ENCODE results near the gene TWF2. TPM values are rescaled to one million over a fixed set of nuclear protein-coding genes. Genes with fewer than 3 reads are reported as not detected.

Gene TWF2
- polyA plus RNA-seq, 2 of the 4 experiments (the other 2 are of a cell fraction): 36.8 to 53.6 TPM

DNA sequence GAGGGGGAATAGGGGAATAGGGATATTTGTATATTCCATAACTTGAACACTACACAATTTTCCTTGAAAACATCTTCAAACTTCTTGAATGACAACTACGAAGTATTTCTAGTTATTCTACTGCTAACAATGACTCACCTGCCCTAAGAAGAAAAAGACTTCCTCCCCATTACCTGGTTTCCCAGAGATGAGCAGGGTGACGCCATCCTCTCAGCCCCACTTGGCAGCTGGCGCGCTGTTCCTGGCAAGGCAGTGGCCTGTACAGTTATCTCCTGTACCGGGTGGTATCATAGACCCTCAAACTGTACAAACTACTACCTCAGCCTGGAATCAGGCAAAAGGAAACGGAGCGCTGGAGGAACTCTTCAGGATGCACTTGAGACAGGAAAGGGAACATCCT, 29.1 kb upstream of the TWF2 start:
- DNase-seq (ENCODE audit: low read depth in 1 of 2, low spot score in 1 of 2) (no peak), ATAC-seq (no peak)

GRCh38 chr3:52265387-52265786, 26.4 kb upstream of the TWF2 start:
- no peaks in the 10 kb centered on the region for H3K9me3 ChIP-seq
- H3K4me3 ChIP-seq: no peak overlapping the region
- POLR2A ChIA-PET: no interaction called here
- H3K4me2 ChIP-seq: no peak overlapping the region
- DNase-seq (ENCODE audit: low read depth in 1 of 2, low spot score in 1 of 2) (no peak), FAIRE-seq (no peak), ATAC-seq (no peak)
- H3K27ac ChIP-seq: no peak overlapping the region
- H3K4me1 ChIP-seq: no peaks in the 10 kb centered on the region
- 99% methylated on average over 6 of the region's 6 CpGs for WGBS (ENCODE audit: missing lambda C conversion rate)
- TF ChIP-seq ZSCAN20 (CRISPR knock-in tag; IDR thresholded peaks at IDR 0.05): no peak
- no peak for TF ChIP-seq MYC (IDR thresholded peaks at IDR 0.05; ENCODE audit: borderline replicate concordance, low read length)
- no peak for TF ChIP-seq TP53 (CRISPR knock-in tag; IDR thresholded peaks at IDR 0.05)
- no peak for TF ChIP-seq EHF (CRISPR knock-in tag; IDR thresholded peaks at IDR 0.05)
- TF ChIP-seq, protein P1, sequence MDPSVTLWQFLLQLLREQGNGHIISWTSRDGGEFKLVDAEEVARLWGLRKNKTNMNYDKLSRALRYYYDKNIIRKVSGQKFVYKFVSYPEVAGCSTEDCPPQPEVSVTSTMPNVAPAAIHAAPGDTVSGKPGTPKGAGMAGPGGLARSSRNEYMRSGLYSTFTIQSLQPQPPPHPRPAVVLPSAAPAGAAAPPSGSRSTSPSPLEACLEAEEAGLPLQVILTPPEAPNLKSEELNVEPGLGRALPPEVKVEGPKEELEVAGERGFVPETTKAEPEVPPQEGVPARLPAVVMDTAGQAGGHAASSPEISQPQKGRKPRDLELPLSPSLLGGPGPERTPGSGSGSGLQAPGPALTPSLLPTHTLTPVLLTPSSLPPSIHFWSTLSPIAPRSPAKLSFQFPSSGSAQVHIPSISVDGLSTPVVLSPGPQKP (IDR thresholded peaks at IDR 0.05; ENCODE audit: low read depth, low read length): no peak
- TF ChIP-seq, protein P2, sequence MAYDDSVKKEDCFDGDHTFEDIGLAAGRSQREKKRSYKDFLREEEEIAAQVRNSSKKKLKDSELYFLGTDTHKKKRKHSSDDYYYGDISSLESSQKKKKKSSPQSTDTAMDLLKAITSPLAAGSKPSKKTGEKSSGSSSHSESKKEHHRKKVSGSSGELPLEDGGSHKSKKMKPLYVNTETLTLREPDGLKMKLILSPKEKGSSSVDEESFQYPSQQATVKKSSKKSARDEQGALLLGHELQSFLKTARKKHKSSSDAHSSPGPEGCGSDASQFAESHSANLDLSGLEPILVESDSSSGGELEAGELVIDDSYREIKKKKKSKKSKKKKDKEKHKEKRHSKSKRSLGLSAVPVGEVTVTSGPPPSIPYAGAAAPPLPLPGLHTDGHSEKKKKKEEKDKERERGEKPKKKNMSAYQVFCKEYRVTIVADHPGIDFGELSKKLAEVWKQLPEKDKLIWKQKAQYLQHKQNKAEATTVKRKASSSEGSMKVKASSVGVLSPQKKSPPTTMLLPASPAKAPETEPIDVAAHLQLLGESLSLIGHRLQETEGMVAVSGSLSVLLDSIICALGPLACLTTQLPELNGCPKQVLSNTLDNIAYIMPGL (CRISPR knock-in tag; IDR thresholded peaks at IDR 0.05; ENCODE audit: borderline replicate concordance): no peak
- no peak for TF ChIP-seq EP300 (IDR thresholded peaks at IDR 0.05)
- TF ChIP-seq, protein P3, sequence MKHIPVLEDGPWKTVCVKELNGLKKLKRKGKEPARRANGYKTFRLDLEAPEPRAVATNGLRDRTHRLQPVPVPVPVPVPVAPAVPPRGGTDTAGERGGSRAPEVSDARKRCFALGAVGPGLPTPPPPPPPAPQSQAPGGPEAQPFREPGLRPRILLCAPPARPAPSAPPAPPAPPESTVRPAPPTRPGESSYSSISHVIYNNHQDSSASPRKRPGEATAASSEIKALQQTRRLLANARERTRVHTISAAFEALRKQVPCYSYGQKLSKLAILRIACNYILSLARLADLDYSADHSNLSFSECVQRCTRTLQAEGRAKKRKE (CRISPR knock-in tag; IDR thresholded peaks at IDR 0.05; ENCODE audit: low read depth): no peak
- TF ChIP-seq FOSL2 (IDR thresholded peaks at IDR 0.05): no peak
- TF ChIP-seq FOSL2 (CRISPR knock-in tag; IDR thresholded peaks at IDR 0.05): no peak
- CTCF ChIA-PET: interaction anchor here (1.2 kb wide), 1 partner anchor 12 kb away, joined by 3 read pairs; no protein-coding TSS in a partner anchor

More for the DNA sequence above, 29.1 kb upstream of the TWF2 start:
- no peak for FAIRE-seq
- H3K4me3 ChIP-seq: no peak overlapping the region
- no peak overlapping the region for H3K27ac ChIP-seq
- WGBS (ENCODE audit: missing lambda C conversion rate): 91% methylated on average over 7 of the region's 7 CpGs
- H3K4me2 ChIP-seq: no peak overlapping the region
- H3K4me1 ChIP-seq: 0 out of 3 replicates have a peak, but pooled peaks cover 5% of the 10 kb centered on the region
- POLR2A ChIA-PET: no interaction called here
- no peaks in the 10 kb centered on the region for H3K9me3 ChIP-seq
- TF ChIP-seq RARB (CRISPR knock-in tag; IDR thresholded peaks at IDR 0.05): no peak
- no peak for TF ChIP-seq HDAC2 (IDR thresholded peaks at IDR 0.05)
- TF ChIP-seq ZC3H11A (IDR thresholded peaks at IDR 0.05): no peak
- TF ChIP-seq, protein P4, sequence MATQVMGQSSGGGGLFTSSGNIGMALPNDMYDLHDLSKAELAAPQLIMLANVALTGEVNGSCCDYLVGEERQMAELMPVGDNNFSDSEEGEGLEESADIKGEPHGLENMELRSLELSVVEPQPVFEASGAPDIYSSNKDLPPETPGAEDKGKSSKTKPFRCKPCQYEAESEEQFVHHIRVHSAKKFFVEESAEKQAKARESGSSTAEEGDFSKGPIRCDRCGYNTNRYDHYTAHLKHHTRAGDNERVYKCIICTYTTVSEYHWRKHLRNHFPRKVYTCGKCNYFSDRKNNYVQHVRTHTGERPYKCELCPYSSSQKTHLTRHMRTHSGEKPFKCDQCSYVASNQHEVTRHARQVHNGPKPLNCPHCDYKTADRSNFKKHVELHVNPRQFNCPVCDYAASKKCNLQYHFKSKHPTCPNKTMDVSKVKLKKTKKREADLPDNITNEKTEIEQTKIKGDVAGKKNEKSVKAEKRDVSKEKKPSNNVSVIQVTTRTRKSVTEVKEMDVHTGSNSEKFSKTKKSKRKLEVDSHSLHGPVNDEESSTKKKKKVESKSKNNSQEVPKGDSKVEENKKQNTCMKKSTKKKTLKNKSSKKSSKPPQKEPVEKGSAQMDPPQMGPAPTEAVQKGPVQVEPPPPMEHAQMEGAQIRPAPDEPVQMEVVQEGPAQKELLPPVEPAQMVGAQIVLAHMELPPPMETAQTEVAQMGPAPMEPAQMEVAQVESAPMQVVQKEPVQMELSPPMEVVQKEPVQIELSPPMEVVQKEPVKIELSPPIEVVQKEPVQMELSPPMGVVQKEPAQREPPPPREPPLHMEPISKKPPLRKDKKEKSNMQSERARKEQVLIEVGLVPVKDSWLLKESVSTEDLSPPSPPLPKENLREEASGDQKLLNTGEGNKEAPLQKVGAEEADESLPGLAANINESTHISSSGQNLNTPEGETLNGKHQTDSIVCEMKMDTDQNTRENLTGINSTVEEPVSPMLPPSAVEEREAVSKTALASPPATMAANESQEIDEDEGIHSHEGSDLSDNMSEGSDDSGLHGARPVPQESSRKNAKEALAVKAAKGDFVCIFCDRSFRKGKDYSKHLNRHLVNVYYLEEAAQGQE (IDR thresholded peaks at IDR 0.05): no peak
- TF ChIP-seq ESRRA (IDR thresholded peaks at IDR 0.05; ENCODE audit: borderline replicate concordance, low read length): no peak
- no peak for TF ChIP-seq MAFK (IDR thresholded peaks at IDR 0.05; ENCODE audit: partially characterized antibody)
- TF ChIP-seq HOXB5 (CRISPR knock-in tag; IDR thresholded peaks at IDR 0.05): no peak
- no peak for TF ChIP-seq HOXA7 (CRISPR knock-in tag; IDR thresholded peaks at IDR 0.05)
- CTCF ChIA-PET: interaction anchor here (1.0 to 1.1 kb wide), 2 partner anchors 20 to 34 kb away, joined by 3 read pairs; no protein-coding TSS in a partner anchor

All from A549 (cell line).